Epithelial cell of proximal tubule (primary cell): ENCODE data around the gene AFMID. TPM values are rescaled to one million over a fixed set of nuclear protein-coding genes. Genes with fewer than 3 reads are reported as not detected.

Experiments
- DNase-seq: peaks from one replicate; pipeline ENCODE4 v3.0.0-alpha.2; 2011; ENCODE audit warnings: low read depth
- H3K4me3 ChIP-seq: 2 replicates; pipeline ENCODE4 v1.5.1; 2011; ENCODE audit warnings: low read depth, mild to moderate bottlenecking, low read length
- total RNA-seq: library from RNA; depleted of rRNA; stranded (reverse); fragments of >200 nt; gene quantifications from 2 replicates; pipeline ENCODE4 v1.2.3, GENCODE V29; 2015
- TF ChIP-seq, protein P1 (sequence below): conservative IDR thresholded peaks from 2 replicates; pipeline ENCODE4 v1.5.1; 2012; ENCODE audit warnings: low read depth, mild to moderate bottlenecking, low read length

AFMID gene
- total RNA-seq, 1 donor from 2014 or later, result 47.2 TPM

DNA sequence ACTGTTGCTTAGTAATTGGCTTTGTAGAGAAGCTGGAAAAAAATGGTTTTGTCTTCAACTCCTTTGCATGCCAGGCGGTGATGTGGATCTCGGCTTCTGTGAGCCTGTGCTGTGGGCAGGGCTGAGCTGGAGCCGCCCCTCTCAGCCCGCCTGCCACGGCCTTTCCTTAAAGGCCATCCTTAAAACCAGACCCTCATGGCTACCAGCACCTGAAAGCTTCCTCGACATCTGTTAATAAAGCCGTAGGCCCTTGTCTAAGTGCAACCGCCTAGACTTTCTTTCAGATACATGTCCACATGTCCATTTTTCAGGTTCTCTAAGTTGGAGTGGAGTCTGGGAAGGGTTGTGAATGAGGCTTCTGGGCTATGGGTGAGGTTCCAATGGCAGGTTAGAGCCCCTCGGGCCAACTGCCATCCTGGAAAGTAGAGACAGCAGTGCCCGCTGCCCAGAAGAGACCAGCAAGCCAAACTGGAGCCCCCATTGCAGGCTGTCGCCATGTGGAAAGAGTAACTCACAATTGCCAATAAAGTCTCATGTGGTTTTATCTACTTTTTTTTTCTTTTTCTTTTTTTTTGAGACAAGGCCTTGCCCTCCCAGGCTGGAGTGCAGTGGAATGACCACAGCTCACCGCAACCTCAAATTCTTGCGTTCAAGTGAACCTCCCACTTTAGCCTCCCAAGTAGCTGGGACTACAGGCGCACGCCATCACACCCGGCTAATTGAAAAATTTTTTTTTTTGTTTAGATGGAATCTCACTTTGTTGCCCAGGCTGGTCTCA is 38.1 kb downstream of the AFMID start:
- no peak for DNase-seq
- TF ChIP-seq, protein P1, sequence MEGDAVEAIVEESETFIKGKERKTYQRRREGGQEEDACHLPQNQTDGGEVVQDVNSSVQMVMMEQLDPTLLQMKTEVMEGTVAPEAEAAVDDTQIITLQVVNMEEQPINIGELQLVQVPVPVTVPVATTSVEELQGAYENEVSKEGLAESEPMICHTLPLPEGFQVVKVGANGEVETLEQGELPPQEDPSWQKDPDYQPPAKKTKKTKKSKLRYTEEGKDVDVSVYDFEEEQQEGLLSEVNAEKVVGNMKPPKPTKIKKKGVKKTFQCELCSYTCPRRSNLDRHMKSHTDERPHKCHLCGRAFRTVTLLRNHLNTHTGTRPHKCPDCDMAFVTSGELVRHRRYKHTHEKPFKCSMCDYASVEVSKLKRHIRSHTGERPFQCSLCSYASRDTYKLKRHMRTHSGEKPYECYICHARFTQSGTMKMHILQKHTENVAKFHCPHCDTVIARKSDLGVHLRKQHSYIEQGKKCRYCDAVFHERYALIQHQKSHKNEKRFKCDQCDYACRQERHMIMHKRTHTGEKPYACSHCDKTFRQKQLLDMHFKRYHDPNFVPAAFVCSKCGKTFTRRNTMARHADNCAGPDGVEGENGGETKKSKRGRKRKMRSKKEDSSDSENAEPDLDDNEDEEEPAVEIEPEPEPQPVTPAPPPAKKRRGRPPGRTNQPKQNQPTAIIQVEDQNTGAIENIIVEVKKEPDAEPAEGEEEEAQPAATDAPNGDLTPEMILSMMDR, result no peak
- H3K4me3 ChIP-seq, result no peak overlapping the region

DNA sequence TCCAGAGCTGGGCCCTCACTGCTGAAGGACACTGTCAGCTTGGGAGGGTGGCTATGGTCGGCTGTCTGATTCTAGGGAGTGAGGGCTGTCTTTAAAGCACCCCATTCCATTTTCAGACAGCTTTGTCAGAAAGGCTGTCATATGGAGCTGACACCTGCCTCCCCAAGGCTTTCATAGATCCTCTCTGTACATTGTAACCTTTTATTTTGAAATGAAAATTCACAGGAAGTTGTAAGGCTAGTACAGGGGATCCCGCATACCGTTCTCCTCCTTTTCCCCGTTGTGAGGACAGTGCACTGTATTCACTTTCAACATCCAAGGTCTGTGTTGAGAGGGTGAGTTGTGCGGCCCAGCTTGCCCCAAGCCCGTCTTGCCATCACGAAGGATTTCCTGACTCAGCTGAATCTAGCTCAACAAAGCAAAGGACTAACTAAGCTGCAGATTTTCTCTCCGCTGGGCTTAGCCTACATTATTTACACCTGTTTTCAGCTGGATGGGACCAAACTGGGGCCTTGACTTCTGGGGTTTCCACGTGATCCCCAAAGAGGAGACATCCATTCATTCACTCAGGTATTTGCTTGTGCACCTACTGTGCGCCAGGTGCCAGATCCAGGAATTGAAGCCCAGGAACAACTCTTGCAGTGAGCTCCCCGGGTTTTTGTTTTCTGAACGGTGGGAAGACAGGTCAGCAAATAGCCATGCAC is 39.0 kb downstream of the AFMID start:
- TF ChIP-seq, protein P1, result no peak

DNA sequence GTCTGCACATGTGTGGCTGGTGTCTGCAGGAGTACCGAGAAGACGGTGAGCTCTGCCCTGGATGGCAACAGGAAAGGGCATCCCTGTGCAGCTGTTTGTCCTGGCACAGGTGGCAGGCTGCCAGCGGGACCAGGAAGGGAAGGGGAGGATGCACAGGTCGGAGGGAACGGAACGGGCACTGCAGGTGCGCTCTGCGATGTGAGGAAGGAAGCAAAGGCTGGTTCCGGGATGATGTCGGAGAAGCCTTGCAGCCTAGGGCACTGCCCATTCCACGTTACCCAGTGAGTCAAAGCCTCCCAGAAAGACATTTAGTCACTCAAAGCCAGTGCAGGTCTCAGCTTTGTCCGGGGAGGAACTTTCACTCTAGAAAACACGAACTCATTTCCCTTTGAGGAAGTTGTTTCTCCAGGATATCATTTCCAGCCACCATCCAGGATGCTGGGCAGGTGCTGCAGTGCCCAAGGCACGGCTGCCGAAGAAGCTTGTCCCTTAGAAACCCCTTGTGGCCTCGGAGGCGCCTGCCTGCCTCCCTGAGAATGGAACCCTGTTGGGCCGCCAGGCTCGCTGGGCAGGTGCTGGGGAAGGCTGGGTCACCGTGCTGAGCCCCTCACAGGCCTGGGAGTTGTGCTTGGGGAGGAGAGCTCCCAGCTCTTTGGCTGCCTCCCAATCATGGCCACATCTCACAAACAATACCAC is 39.7 kb downstream of the AFMID start:
- TF ChIP-seq, protein P1, result no peak
- no peak for DNase-seq

More for the DNA sequence above, 39.0 kb downstream of the AFMID start:
- DNase-seq, result no peak
- no peak overlapping the region for H3K4me3 ChIP-seq

DNA sequence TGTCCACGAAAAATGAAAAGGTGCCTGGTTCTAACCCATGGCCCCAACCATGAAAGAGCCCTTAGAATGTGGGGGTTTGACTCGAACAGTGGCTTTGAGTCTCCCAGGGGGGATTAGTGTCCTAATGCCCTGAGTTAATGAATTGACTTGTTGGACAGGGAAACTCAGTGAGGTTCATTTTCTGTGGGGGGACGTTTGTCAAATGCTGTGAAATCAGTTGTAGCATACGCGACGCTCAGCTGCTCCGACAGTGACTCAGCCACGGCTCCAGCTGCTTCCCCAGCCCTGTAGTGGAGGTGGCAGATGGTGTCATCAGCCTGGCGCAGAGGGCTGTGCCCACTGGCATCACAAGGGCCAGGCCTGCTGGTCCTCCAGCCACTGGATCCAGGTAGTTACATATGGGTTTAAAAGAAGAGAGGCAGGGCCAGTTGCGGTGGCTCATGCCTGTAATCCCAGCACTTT is 40.3 kb downstream of the AFMID start:
- no peak overlapping the region for H3K4me3 ChIP-seq
- TF ChIP-seq, protein P1, result no peak
- no peak for DNase-seq

More for the DNA sequence above, 39.7 kb downstream of the AFMID start:
- H3K4me3 ChIP-seq, result no peak overlapping the region

DNA sequence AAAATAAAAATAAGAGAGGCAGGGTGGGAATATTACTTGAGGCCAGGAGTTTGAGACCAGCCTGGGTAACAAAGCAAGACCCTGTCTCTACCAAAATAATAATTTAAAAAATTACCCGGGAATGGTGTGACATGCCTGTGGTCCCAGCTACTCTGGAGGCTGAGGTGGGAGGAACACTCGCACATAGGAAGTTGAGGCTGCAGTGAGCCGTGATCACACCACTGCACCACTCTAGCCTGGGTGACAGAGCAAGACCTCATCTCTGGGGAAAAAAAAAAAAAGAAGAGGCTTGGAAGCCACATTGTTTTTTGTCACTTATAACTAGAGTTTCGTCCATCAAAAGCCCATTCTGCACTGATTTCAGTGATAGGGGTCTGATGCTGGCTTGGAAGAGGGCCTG is 41.0 kb downstream of the AFMID start:
- TF ChIP-seq, protein P1, result no peak
- no peak overlapping the region for H3K4me3 ChIP-seq
- no peak for DNase-seq

DNA sequence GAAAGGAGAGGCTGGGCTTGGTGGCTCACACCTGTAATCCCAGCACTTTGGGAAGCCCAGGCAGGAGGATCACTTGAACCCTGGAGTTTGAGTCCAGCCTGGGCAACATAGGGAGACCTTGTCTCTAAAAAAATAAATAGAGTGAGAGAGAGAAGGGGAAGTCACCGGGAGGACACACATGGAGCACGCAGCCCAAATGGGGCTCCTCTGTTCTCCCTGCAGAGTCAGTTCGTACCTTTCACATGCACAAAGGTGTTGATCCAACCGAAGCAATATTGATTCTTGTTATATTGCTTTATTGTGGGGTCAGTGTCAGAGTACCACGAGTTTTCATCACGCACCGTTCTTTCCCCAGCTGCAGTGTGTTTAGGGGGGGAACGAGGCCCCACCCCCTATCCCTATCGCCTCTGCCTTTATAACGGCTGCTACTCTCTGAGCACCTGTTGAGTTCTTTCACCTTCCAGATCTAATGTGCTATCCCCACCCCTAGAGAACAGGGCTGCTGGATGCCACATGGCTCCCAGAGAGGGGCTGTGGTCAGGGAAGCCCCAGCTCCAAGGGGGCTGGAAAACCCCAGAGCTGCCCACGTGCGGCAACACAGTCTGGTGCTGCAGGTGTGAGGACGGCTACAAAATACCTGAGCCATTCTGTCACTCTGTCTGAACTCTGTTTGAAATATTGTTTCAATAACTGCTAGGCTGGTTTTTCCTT is 43.2 kb downstream of the AFMID start:
- TF ChIP-seq, protein P1, result no peak
- no peak overlapping the region for H3K4me3 ChIP-seq
- no peak for DNase-seq
